Heart right ventricle (tissue), 16 donors: ENCODE measurements around the gene TCEA2. TPM values are rescaled to one million over a fixed set of nuclear protein-coding genes. Genes with fewer than 3 reads are reported as not detected.

Source experiments
- ATAC-seq, 8 donors: fragments of 200-7000 bp; cut with Tn5 transposase; one replicate each; pipeline ENCODE4 v1.9.1; 2020; ENCODE audit warnings: mild to moderate bottlenecking in 8 of 8, moderate library complexity in 8 of 8, moderate number of reproducible peaks in 1 of 8
- DNase-seq, 2 donors: peaks; one replicate each; pipeline ENCODE4 v3.0.0-alpha.2; 2020
- H3K27ac ChIP-seq, 10 donors: fragments of 200-600 bp; sonication (generic) in 2 of 10; one replicate each; pipeline versions ENCODE4 v1.5.0 to v1.8.0; 2020 to 2022; ENCODE audit warnings: mild to moderate bottlenecking in 3 of 10
- H3K27me3 ChIP-seq, 7 donors: fragments of 200-600 bp; one replicate each; pipeline ENCODE4 v1.8.0; 2021 to 2022; ENCODE audit warnings: mild to moderate bottlenecking in 2 of 7
- H3K36me3 ChIP-seq, 9 donors: fragments of 200-600 bp; sonication (generic) in 1 of 9; one replicate each; pipeline versions ENCODE4 v1.5.0 to v1.8.0; 2020 to 2022; ENCODE audit warnings: mild to moderate bottlenecking in 2 of 9
- H3K4me1 ChIP-seq, 9 donors: fragments of 200-600 bp; sonication (generic) in 1 of 9; one replicate each; pipeline versions ENCODE4 v1.5.0 to v1.8.0; 2020 to 2022; ENCODE audit warnings: mild to moderate bottlenecking in 4 of 9
- H3K4me3 ChIP-seq, 10 donors: fragments of 200-600 bp; sonication (generic) in 2 of 10; one replicate each; pipeline versions ENCODE4 v1.5.0 to v1.8.0; 2020 to 2022; ENCODE audit warnings: mild to moderate bottlenecking in 7 of 10, moderate library complexity in 2 of 10
- H3K9me3 ChIP-seq, 11 donors: fragments of 200-600 bp in 10 of 11; sonication (generic) in 2 of 11; one replicate each; pipeline versions ENCODE4 v1.5.0 to v1.8.0; 2013 to 2022; ENCODE audit warnings: mild to moderate bottlenecking in 2 of 11, control low read depth in 1 of 11, moderate library complexity in 1 of 11
- CTCF ChIP-seq, 9 donors: fragments of 200-600 bp; sonication (generic) in 2 of 9; IDR thresholded peaks; one replicate each; pipeline versions ENCODE4 v1.5.0 to v1.8.0; 2021 to 2022; ENCODE audit warnings: antibody characterized with exemption in 9 of 9, mild to moderate bottlenecking in 5 of 9, moderate library complexity in 1 of 9
- WGBS, 2 donors: extraction: QIAGEN DNeasy Blood & Tissue Kit; methylation state at CpG; one replicate each; pipeline ENCODE4 v1.1.7; 2013; ENCODE audit warnings: inconsistent platforms in 1 of 2; 5-methylcytosine and 5-hydroxymethylcytosine counted together
- intact Hi-C, 10 donors: fragments of 100-400 bp; cut with DNase I; formaldehyde crosslinking; loops; one replicate each; pipeline versions ENCODE4 v1.11.1 to v1.14.2; 2022
- polyA plus RNA-seq, 2 donors: library from polyadenylated mRNA; stranded (reverse); fragments of 200-250 nt; gene quantifications; one replicate each; pipeline ENCODE4 v1.2.3, GENCODE V29; 2013
- total RNA-seq, 10 donors: library from RNA; stranded (reverse); fragmentation: NEBNext Ultra II Directional in 3 of 10; extraction: Animal tissue kit (Norgen Biotek cat#: 25700) in 3 of 10; gene quantifications; one replicate each; pipeline versions ENCODE4 v1.2.1 to v1.2.4, GENCODE V29; 2021 to 2023
- donor health status: Arrhythmogenic right ventricular cardiomyopathy.
- donor health status: ischemic (EF 13 %, LVEDD 7.1; RV severe dilation, severe dysfunction).
- donor health status: healthy with polysubstance abuse.
- donor health status: DM: no; HTN: yes; CAD: no.
- donor health status: DM: no; HTN: no; CAD: no.
- donor health status: ischemic (EF 25% LVEDD 6.9; RV normal size, moderate dysfunction).
- donor health status: ischemic (EF 25% LVEDD 5.7; RV mildly dilated, moderate dysfunction).
- donor health status: healthy.
- donor health status: DM: yes; HTN: yes; CAD: no.
- donor health status: Ischemic cardiomyopathy.
- donor health status: ischemic (EF 35%, LVEDD 5.7; RV mildly dilated, moderate dysfunction).
- donor health status: nonischemic (EF 11% LVEDD 7.7; RV severe dilation, severe dysfunction).
- donor health status: DM: yes; HTN: yes; CAD: no.
- donor health status: PGD.
- donor health status: ischemic (EF 29% LVEDD 5.4; RV normal size, mild dysfunction).
- donor health status: nonischemic (EF 23%, LVEDD 6.1; RV moderate dilation, normal function).

Gene TCEA2
- total and polyA plus RNA-seq, 12 donors = 35.0 to 54.9 (median 44.9) TPM

- intact Hi-C loops = no loop called here
- Histone ChIP-seq H3K36me3 (peaks cover 0 to under 1% (median 0%) of the 10 kb centered on the region in 9 donors), H3K27me3 (peaks cover 0 to 17% (median 7%) of the 10 kb centered on the region in 7 donors), H3K4me1 (no peaks in the 10 kb centered on the region), H3K9me3 (no peaks in the 10 kb centered on the region), H3K27ac (no peak overlapping the region), H3K4me3 (no peak overlapping the region)
- ATAC-seq (no peak), DNase-seq (no peak)
- WGBS, 2 donors = 37 to 49% methylated on average over 9 of the region's 9 CpGs
- no peak for TF ChIP-seq CTCF (IDR thresholded peaks at IDR 0.05)
Observed at GRCh38 chr20:64093013-64093503, 30.1 kb downstream of the TCEA2 start.

DNA sequence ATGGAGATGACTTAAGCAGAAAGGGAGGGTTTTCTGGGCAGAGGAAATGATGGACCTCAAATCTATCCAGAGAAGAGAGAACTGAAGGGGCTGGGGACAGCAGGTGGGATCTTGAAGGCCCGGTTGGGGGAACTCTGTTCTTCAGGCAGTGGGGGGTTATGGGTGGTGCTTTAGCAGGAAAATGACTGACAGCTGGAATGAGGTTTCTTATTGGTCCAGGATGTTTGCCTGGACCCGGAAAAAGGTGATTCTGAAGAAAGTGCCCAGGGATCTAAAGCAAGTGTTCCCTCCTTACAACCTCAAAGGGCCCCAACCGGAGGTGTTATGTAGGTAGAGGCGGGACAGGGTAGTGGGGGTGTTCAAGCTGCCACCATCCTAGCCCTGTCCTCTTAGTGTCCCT, 32.5 kb downstream of the TCEA2 start:
- H3K27me3 ChIP-seq = peaks cover under 1 to 21% (median 15%) of the 10 kb centered on the region in 7 donors
- H3K36me3 ChIP-seq = peaks cover 0 to 12% (median 0%) of the 10 kb centered on the region in 9 donors
- intact Hi-C loops = no loop called here
- H3K9me3 ChIP-seq = no peaks in the 10 kb centered on the region
- H3K4me3 ChIP-seq = no peak overlapping the region
- no peak overlapping the region for H3K27ac ChIP-seq
- 81 to 85% methylated on average over 4 of the region's 4 CpGs for WGBS, 2 donors
- DNase-seq = no peak
- no peak for ATAC-seq
- TF ChIP-seq CTCF (IDR thresholded peaks at IDR 0.05) = no peak
- no peaks in the 10 kb centered on the region for H3K4me1 ChIP-seq

- Histone ChIP-seq H3K9me3 (no peaks in the 10 kb centered on the region), H3K4me1 (no peaks in the 10 kb centered on the region), H3K4me3 (no peak overlapping the region), H3K27ac (no peak overlapping the region), H3K27me3 (peaks cover 5 to 26% (median 19%) of the 10 kb centered on the region in 7 donors), H3K36me3 (peaks cover 0 to 12% (median 0%) of the 10 kb centered on the region in 9 donors)
- TF ChIP-seq CTCF (IDR thresholded peaks at IDR 0.05) = no peak
- WGBS, 2 donors = 89% methylated on average over 11 of the region's 11 CpGs
- ATAC-seq = no peak
- intact Hi-C loops = no loop called here
- no peak for DNase-seq
Observed at GRCh38 chr20:64095927-64096326, 32.9 kb downstream of the TCEA2 start.

- H3K27me3 ChIP-seq = peaks cover 10 to 32% (median 25%) of the 10 kb centered on the region in 7 donors
- peaks cover 0 to under 1% (median 0%) of the 10 kb centered on the region in 9 donors for H3K4me1 ChIP-seq
- no peak for TF ChIP-seq CTCF (IDR thresholded peaks at IDR 0.05)
Observed at GRCh38 chr20:64096535-64096934, 33.5 kb downstream of the TCEA2 start.

More at GRCh38 chr20:64096535-64096934, 33.5 kb downstream of the TCEA2 start:
- Histone ChIP-seq H3K27ac (no peak overlapping the region), H3K9me3 (no peaks in the 10 kb centered on the region), H3K4me3 (no peak overlapping the region), H3K36me3 (peaks cover 0 to 12% (median 0%) of the 10 kb centered on the region in 9 donors)
- intact Hi-C loops = no loop called here
- ATAC-seq (no peak), DNase-seq (no peak)
- 80 to 86% methylated on average over 6 of the region's 6 CpGs for WGBS, 2 donors
